Aorta (tissue), 5 donors: ENCODE measurements around the gene SHANK2. TPM values are rescaled to one million over a fixed set of nuclear protein-coding genes. Genes with fewer than 3 reads are reported as not detected.

ENCODE experiments used
- ATAC-seq: fragments of 200-7000 bp; cut with Tn5 transposase; one replicate; pipeline ENCODE4 v1.9.1; 2022; ENCODE audit warnings: moderate library complexity; ENCODE audit not compliant: low FRiP score
- DNase-seq, 2 donors: peaks; one replicate each; pipeline ENCODE4 v3.0.0-alpha.2; 2020
- H3K27ac ChIP-seq, 2 donors: one replicate each; pipeline ENCODE4 v1.5.1; 2013; ENCODE audit warnings: low read length in 2 of 2, mild to moderate bottlenecking in 2 of 2, moderate library complexity in 2 of 2, control low read depth in 1 of 2, inconsistent platforms in 1 of 2, low read depth in 1 of 2
- H3K27me3 ChIP-seq, 2 donors: one replicate each; pipeline ENCODE4 v1.6.1; 2013; ENCODE audit warnings: control low read depth in 1 of 2, low read length in 1 of 2, mild to moderate bottlenecking in 1 of 2, moderate library complexity in 1 of 2; ENCODE audit not compliant: insufficient read depth in 2 of 2, control insufficient read depth in 1 of 2
- H3K36me3 ChIP-seq, 2 donors: one replicate each; pipeline ENCODE4 v1.6.1; 2013; ENCODE audit warnings: control low read depth in 1 of 2, low read length in 1 of 2, mild to moderate bottlenecking in 1 of 2; ENCODE audit not compliant: insufficient read depth in 2 of 2, control insufficient read depth in 1 of 2
- H3K4me1 ChIP-seq, 2 donors: one replicate each; pipeline ENCODE4 v1.6.1; 2013; ENCODE audit warnings: low read length in 2 of 2, control low read depth in 1 of 2, mild to moderate bottlenecking in 1 of 2, moderate library complexity in 1 of 2; ENCODE audit not compliant: insufficient read depth in 2 of 2, control insufficient read depth in 1 of 2
- H3K4me3 ChIP-seq, 2 donors: one replicate each; pipeline ENCODE4 v1.5.1; 2013; ENCODE audit warnings: low read length in 2 of 2, control low read depth in 1 of 2, mild to moderate bottlenecking in 1 of 2
- H3K9me3 ChIP-seq: one replicate; pipeline ENCODE4 v1.6.1; 2013; ENCODE audit warnings: mild to moderate bottlenecking, low read length; ENCODE audit not compliant: control insufficient read depth
- WGBS, 2 donors: extraction: QIAGEN DNeasy Blood & Tissue Kit; methylation state at CpG; one replicate each; pipeline ENCODE4 v1.1.7; 2013; 5-methylcytosine and 5-hydroxymethylcytosine counted together
- intact Hi-C, 2 donors: fragments of 100-400 bp; cut with DNase I; formaldehyde crosslinking; loops; one replicate each; pipeline versions ENCODE4 v1.14.2 to v1.15.0; 2022
- polyA plus RNA-seq, 2 donors: library from polyadenylated mRNA; stranded (reverse); fragments of 200-250 nt; gene quantifications; one replicate each; pipeline ENCODE4 v1.2.3, GENCODE V29; 2013
- total RNA-seq, 2 donors: library from RNA; stranded (reverse); fragmentation: NEBNext Ultra II Directional; extraction: Animal tissue kit (Norgen Biotek cat#: 25700); gene quantifications; one replicate each; pipeline ENCODE4 v1.2.1, GENCODE V29; 2021
- donor health status: healthy with polysubstance abuse.
- donor health status: Bipolar disorder and iron deficiency.
- donor health status: DM: no; HTN: no; CAD: no.
- donor health status: DM: no; HTN: no; CAD: no.
- donor health status: DM: yes; HTN: yes; CAD: no.

Gene SHANK2
- total and polyA plus RNA-seq, 4 donors: 0.16 to 4.8 (median 0.93) TPM; not detected in 1

DNA sequence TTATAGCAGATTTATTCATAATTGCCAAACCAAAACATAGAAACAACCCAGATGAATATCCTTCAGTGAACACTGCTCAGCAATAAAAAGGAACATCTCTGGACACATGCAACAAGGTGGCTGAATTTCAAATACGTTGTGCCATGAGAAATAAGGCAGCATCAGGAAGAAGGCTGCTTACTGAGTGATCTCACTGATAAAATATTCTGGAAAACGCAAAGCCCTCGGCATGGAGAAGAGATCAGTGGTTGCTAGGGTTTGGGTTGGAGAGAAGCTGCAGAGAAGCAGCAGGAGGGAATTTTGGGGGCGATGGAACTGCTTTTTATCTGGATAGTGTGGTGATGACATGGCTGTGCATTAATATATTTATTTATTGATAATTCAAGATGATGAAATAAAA, 11.0 kb upstream of the SHANK2 start:
- H3K36me3 ChIP-seq: no peaks in the 10 kb centered on the region
- H3K27ac ChIP-seq: no peak overlapping the region
- DNase-seq (no peak), ATAC-seq (no peak)
- H3K27me3 ChIP-seq: no peaks in the 10 kb centered on the region
- no peaks in the 10 kb centered on the region for H3K4me1 ChIP-seq
- 22 to 23% methylated on average over 4 of the region's 4 CpGs for WGBS, 2 donors
- no peak overlapping the region for H3K4me3 ChIP-seq
- H3K9me3 ChIP-seq: peaks cover 1% of the 10 kb centered on the region
- intact Hi-C loops: no loop called here

DNA sequence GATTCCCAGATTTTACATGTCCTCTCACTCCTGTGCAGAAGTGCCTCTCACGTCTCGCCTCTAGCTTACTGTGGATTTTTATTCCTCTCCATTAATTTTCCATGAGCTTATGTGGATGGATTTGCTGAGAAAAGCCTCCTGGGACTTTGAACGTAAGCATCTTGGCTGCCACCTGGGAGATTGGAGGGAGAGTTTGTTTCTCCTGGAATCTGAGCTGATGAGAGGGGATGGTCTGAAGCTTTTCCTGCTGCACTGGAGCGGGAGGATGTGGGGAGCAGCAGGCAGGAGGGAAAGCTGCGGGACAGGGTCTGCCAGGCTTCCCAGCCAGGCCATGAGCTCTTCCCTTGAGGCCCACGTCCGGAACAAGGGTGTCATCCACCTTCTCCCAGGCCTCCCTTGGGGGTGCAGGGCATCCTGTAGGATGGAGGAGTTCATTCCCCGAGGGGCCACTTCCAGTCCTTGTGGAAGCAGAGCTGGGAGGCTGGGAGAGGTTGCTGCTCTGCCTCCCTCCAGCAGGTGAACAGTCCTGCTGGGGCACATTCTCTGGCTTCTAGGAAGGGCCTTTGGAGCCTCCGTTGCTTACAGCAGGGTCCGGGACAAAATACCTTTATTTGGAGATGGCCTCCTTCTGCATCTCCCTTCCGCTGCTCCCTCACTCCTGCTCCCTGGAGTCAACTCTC, 3.6 kb upstream of the SHANK2 start:
- Histone ChIP-seq H3K27me3 (no peaks in the 10 kb centered on the region), H3K9me3 (no peaks in the 10 kb centered on the region), H3K4me1 (no peaks in the 10 kb centered on the region), H3K27ac (no peak overlapping the region), H3K36me3 (no peaks in the 10 kb centered on the region), H3K4me3 (no peak overlapping the region)
- DNase-seq: peak in 1 of 2 donors; percentile 23
- intact Hi-C loops: no loop called here
- ATAC-seq: no peak
- WGBS, 2 donors: 28 to 35% methylated on average over 11 of the region's 11 CpGs

DNA sequence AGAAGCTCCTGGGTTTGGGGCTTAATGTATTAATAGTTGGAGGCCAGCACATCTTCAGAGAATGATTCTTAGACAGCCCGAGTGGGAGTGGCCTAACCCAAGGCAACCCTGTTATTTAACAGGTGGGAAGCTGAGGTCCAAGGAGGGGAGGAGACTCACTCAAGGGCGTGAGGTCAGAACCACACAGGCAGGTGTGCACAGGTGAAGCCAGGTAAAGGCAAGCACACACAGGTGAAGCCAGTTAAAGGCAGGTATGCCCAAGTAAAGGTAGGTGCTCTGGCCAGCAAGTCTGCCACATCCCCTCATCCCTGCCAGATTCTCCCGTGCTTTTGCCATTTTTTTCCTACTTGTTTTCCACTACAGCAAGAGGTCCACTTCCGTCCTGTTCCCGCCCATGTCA, 2.9 kb upstream of the SHANK2 start:
- Histone ChIP-seq H3K27me3 (no peaks in the 10 kb centered on the region), H3K36me3 (no peaks in the 10 kb centered on the region), H3K9me3 (no peaks in the 10 kb centered on the region), H3K4me3 (no peak overlapping the region), H3K27ac (no peak overlapping the region), H3K4me1 (no peaks in the 10 kb centered on the region)
- ATAC-seq (no peak), DNase-seq (no peak)
- intact Hi-C loops: no loop called here
- whole genome bisulfite sequencing, 2 donors: 59 to 63% methylated on average over 5 of the region's 5 CpGs

DNA sequence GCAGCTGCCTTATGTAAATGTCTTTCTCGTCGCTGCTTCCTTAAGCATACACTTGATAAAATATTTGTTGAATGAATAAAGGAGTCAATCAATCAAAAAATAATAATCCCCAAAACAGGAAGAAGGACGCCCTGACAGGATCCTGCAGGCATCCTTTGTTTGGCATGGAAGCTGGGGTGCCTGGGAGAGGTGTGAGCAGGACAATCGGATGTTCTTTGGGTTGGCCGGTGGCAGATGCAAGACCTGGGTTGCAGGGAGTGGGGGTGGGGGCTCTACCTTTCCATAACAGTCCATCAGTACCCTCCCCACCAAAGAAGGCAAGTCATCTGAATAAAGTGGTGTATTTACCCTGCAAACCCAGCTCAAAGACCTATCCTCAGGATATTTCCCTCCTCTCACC, 1.4 kb upstream of the SHANK2 start:
- Histone ChIP-seq H3K9me3 (no peaks in the 10 kb centered on the region), H3K4me3 (no peak overlapping the region), H3K36me3 (no peaks in the 10 kb centered on the region), H3K27ac (no peak overlapping the region), H3K27me3 (no peaks in the 10 kb centered on the region), H3K4me1 (no peaks in the 10 kb centered on the region)
- WGBS, 2 donors: 66 to 72% methylated on average over 5 of the region's 5 CpGs
- DNase-seq: no peak
- intact Hi-C loops: no loop called here
- no peak for ATAC-seq

DNA sequence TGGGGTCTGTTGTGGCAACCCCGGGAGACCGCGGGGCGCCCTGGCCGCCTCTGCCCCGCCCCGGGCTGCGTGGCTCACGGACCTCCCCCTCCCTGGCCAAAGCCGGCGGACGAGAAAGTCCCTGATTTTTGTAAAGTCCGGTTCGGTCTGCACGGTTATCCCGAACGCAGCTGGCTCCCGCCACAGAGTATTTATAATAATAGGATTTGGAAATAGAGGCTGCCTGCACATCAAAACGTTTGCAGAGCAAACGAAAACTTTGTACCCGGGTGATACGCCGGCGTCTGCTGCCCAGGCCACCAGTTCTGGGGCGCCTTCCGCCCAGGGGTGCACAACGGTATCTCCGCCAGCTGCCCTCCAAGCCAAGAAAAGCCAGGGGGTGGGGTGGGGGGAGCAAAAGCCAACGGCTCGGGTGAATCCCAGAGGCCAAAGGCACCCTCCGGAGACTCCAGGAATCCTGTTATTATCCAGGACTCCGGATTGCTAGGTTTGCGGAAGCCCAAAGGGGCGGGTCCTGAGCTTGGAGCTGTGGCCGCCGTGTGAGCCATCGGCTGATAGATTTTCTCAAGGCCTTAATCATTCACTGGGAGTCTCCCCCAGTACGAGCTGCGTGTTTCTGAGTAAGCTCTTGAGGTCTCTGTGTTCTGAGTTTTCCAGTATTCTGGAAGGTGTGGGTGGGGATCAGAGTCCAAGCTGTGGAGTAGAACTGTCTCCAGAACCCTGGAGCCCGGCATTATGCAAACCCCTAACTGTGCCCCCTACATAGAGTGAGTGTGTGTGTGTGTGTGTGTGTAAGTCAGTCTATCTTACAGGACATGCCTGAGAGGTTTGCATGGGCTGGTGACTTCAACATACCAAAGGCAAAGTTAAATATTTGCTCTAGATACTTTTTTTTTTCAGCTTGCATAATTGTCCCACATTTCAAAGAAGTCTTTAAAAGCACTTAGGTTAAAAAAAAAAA, 673 bp upstream of the SHANK2 start:
- 3 to 5% methylated on average over 40 of the region's 40 CpGs for WGBS, 2 donors
- Histone ChIP-seq H3K27me3 (no peaks in the 10 kb centered on the region), H3K9me3 (no peaks in the 10 kb centered on the region), H3K36me3 (no peaks in the 10 kb centered on the region), H3K27ac (no peak overlapping the region), H3K4me3 (peak overlapping the region in 1 of 2 donors; percentile 17), H3K4me1 (no peaks in the 10 kb centered on the region)
- ATAC-seq: peak; percentile 44
- intact Hi-C loops: no loop called here
- DNase-seq: no peak

DNA sequence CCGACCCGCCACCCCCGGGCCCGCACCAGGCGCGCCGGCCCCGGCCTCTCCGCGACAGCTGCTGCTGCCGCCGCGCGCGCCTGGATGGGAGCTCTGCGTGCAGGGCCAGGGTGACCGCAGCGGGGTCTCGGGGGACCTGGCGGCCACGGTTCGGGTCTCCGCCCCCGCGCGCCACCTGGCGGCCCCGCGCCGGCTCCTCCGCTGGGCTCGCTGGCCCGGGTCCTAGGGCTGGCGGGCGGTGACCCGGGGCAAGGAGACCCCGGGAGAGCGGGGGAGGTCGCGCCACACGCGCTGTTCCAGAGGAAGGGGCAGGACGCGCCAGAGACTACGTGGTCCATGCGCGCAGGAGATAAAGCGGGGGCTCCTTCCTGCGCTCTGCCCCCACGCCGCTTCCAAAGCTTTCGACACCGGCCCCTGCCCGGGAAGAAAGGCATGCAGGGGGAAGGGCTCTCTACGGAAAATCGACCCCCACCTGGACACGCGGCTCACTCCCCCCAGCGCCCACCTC, 562 bp downstream of the SHANK2 start:
- H3K27me3 ChIP-seq: no peaks in the 10 kb centered on the region
- peak overlapping the region in 1 of 2 donors; percentile 17 for H3K4me3 ChIP-seq
- no peak overlapping the region for H3K27ac ChIP-seq
- H3K36me3 ChIP-seq: no peaks in the 10 kb centered on the region
- no peak for ATAC-seq
- 1% methylated on average over 36 to 59 of the region's 59 CpGs for WGBS, 2 donors
- no peaks in the 10 kb centered on the region for H3K9me3 ChIP-seq
- intact Hi-C loops: no loop called here
- H3K4me1 ChIP-seq: no peaks in the 10 kb centered on the region
- DNase-seq: no peak

DNA sequence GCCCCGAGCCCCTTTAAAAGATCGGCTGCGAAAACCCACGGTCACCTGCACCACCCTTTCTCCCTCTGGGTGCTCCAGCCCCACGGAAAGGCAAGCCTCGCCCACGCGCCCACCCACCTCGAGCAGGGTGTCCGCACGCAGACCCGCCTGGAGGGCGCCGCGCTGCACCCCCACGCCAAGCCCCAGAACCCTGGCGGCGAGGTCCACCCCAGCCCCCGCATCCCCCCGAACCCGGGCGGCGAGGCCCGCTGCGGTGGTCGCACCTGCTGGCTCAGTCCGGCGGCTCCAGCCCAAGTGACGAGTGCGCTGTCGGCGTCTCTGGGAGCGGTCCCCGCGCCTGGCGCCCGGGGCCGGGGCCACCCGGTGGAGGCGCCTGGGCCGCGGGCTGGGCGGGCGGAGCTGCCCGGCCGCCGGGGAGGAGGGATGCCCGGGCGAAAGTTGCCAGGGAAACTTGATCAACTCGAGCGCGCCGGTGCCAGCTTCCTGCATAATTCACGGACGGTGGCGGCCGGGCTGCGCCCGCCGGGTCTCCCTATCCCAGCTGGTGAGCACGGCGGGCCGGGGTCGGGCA, 1.1 kb downstream of the SHANK2 start:
- intact Hi-C loops: no loop called here
- 1 to 2% methylated on average over 51 to 64 of the region's 64 CpGs for WGBS, 2 donors
- Histone ChIP-seq H3K9me3 (no peaks in the 10 kb centered on the region), H3K27ac (no peak overlapping the region), H3K36me3 (no peaks in the 10 kb centered on the region), H3K27me3 (no peaks in the 10 kb centered on the region), H3K4me3 (peak overlapping the region in 1 of 2 donors; percentile 17), H3K4me1 (no peaks in the 10 kb centered on the region)
- ATAC-seq: no peak
- DNase-seq: no peak

DNA sequence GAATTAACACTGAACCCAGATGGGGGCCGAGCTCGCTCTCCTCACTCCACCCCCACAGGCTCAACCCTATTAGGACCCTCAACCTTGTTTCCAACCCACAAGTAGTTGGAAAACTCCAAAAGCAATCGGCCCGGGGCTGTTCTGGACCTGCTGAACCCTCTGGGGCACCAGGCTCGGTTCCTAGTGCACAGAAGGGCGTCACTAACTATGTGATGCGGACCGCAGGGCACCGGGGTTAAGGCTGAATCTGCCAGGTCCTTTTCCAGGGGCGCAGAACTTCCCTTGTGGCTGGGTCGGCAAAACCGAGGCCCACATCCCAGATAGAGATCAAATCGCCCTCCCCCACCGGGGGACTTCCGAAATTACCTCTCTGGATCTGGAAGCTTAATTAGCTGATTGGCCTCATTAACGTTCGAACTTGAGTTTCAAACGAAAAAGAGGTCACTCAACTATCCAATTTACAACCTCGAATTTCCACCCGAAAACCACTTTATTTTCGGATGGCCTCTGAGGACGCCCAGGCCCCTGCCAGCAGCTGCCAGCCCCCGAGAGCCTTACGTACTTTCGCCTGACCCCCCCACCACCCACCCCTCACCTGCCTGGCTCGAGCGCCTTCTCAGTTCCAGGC, 1.7 kb downstream of the SHANK2 start:
- 22 to 28% methylated on average over 27 of the region's 27 CpGs for WGBS, 2 donors
- ATAC-seq (no peak), DNase-seq (peak in 1 of 2 donors; percentile 68)
- no peaks in the 10 kb centered on the region for H3K9me3 ChIP-seq
- intact Hi-C loops: no loop called here
- no peaks in the 10 kb centered on the region for H3K27me3 ChIP-seq
- H3K4me3 ChIP-seq: no peak overlapping the region
- no peaks in the 10 kb centered on the region for H3K36me3 ChIP-seq
- no peak overlapping the region for H3K27ac ChIP-seq
- no peaks in the 10 kb centered on the region for H3K4me1 ChIP-seq
